ENCODE data around the gene ZSCAN4.

- TF ChIP-seq, protein P1, sequence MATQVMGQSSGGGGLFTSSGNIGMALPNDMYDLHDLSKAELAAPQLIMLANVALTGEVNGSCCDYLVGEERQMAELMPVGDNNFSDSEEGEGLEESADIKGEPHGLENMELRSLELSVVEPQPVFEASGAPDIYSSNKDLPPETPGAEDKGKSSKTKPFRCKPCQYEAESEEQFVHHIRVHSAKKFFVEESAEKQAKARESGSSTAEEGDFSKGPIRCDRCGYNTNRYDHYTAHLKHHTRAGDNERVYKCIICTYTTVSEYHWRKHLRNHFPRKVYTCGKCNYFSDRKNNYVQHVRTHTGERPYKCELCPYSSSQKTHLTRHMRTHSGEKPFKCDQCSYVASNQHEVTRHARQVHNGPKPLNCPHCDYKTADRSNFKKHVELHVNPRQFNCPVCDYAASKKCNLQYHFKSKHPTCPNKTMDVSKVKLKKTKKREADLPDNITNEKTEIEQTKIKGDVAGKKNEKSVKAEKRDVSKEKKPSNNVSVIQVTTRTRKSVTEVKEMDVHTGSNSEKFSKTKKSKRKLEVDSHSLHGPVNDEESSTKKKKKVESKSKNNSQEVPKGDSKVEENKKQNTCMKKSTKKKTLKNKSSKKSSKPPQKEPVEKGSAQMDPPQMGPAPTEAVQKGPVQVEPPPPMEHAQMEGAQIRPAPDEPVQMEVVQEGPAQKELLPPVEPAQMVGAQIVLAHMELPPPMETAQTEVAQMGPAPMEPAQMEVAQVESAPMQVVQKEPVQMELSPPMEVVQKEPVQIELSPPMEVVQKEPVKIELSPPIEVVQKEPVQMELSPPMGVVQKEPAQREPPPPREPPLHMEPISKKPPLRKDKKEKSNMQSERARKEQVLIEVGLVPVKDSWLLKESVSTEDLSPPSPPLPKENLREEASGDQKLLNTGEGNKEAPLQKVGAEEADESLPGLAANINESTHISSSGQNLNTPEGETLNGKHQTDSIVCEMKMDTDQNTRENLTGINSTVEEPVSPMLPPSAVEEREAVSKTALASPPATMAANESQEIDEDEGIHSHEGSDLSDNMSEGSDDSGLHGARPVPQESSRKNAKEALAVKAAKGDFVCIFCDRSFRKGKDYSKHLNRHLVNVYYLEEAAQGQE (IDR thresholded peaks at IDR 0.05; ENCODE audit: insufficient read depth in 1 of 2, low read depth in 2 of 2, low read length in 1 of 2) = no peak
- TF ChIP-seq, protein P2, sequence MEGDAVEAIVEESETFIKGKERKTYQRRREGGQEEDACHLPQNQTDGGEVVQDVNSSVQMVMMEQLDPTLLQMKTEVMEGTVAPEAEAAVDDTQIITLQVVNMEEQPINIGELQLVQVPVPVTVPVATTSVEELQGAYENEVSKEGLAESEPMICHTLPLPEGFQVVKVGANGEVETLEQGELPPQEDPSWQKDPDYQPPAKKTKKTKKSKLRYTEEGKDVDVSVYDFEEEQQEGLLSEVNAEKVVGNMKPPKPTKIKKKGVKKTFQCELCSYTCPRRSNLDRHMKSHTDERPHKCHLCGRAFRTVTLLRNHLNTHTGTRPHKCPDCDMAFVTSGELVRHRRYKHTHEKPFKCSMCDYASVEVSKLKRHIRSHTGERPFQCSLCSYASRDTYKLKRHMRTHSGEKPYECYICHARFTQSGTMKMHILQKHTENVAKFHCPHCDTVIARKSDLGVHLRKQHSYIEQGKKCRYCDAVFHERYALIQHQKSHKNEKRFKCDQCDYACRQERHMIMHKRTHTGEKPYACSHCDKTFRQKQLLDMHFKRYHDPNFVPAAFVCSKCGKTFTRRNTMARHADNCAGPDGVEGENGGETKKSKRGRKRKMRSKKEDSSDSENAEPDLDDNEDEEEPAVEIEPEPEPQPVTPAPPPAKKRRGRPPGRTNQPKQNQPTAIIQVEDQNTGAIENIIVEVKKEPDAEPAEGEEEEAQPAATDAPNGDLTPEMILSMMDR (IDR thresholded peaks at IDR 0.05) = no peak
- no peak for TF ChIP-seq POLR2AphosphoS5 (IDR thresholded peaks at IDR 0.05; ENCODE audit: low read depth, low read length)
Measured at GRCh38 chr19:57656346-57656745, 12.4 kb upstream of the ZSCAN4 start.
